ENCODE data around the gene TARBP1. TPM values are rescaled to one million over a fixed set of nuclear protein-coding genes. Genes with fewer than 3 reads are reported as not detected.

TARBP1 gene
- total and polyA plus RNA-seq, 2 of the 4 experiments (the other 2 are of a cell fraction), result 10.6 to 17.7 TPM

GRCh38 chr1:234504969-234505768 lies 26.2 kb upstream of the TARBP1 start:
- Histone ChIP-seq H3K4ac (ENCODE audit: low read depth, low read length) (peak overlapping the region; percentile 91), H2BK15ac (ENCODE audit: low read depth, low read length) (peak overlapping the region; percentile 76; the same call in 2 of the 3 replicates), H3K4me3 (ENCODE audit: insufficient read depth, low read depth, low read length) (no peak overlapping the region), H2AK9ac (replicated peaks; ENCODE audit: low read depth, low read length, poor library complexity) (peak overlapping the region; percentile 0), H3K79me1 (ENCODE audit: low read depth in 1 of 2, low read length in 2 of 2) (peaks cover 0 to 8% of the 10 kb centered on the region in 2 experiments; a peak in 2 of 4 replicates), H3K36me3 (ENCODE audit: control insufficient read depth, insufficient read depth, low read length) (no peaks in the 10 kb centered on the region), H3K23ac (ENCODE audit: low read depth, low read length) (peak overlapping the region; percentile 78; the same call in 1 of the 2 replicates), H3K4me1 (ENCODE audit: control insufficient read depth, insufficient read depth, low read length) (peaks cover 26% of the 10 kb centered on the region), H2BK20ac (ENCODE audit: low read depth, low read length) (peak overlapping the region; percentile 92), H4K20me1 (ENCODE audit: insufficient read depth, low read length) (no peaks in the 10 kb centered on the region), H3K4me2 (ENCODE audit: low read depth, low read length) (no peak overlapping the region), H2AFZ (replicated peaks; ENCODE audit: low read length, poor library complexity) (peak overlapping the region; percentile 17), H3K9me1 (ENCODE audit: insufficient read depth, low read length) (peaks cover 4% of the 10 kb centered on the region; the same call in 1 of the 2 replicates), H3K56ac (ENCODE audit: extremely low read depth, insufficient read depth, low read length) (no peak overlapping the region; the same call in 1 of the 2 replicates), H3K27ac (ENCODE audit: insufficient read depth, low read length) (peak overlapping the region; percentile 56), H3K14ac (replicated peaks; ENCODE audit: low read depth, low read length) (peak overlapping the region; percentile 70), H2AK5ac (ENCODE audit: low read depth, low read length) (peak overlapping the region; percentile 77), H3K9ac (ENCODE audit: low read depth, low read length) (no peak overlapping the region), H2BK5ac (ENCODE audit: low read depth, low read length, poor library complexity, severe bottlenecking) (peak overlapping the region; percentile 65), H4K5ac (ENCODE audit: low read depth, low read length) (peak overlapping the region; percentile 70), H2BK120ac (ENCODE audit: low read depth, low read length) (peak overlapping the region; percentile 87), H3K27me3 (ENCODE audit: control insufficient read depth, insufficient read depth, low read length) (no peaks in the 10 kb centered on the region), H3K18ac (ENCODE audit: low read depth, low read length) (peak overlapping the region; percentile 65), H4K8ac (ENCODE audit: low read depth in 2 of 2, low read length in 2 of 2) (peak overlapping the region; percentile 71 to 90), H4K91ac (ENCODE audit: insufficient read depth, low read depth, low read length) (peak overlapping the region; percentile 85), H3K9me3 (ENCODE audit: control insufficient read depth, insufficient read depth, low read length) (no peaks in the 10 kb centered on the region)
- dilution Hi-C loops (cut with HindIII; ENCODE audit: low sequenced_read_pairs, unreplicated experiment), result no loop called here
- CTCF ChIA-PET, result no interaction called here
- WGBS, 2 experiments (ENCODE audit: extremely low coverage in 2 of 2, insufficient read length in 1 of 2), result 89% methylated on average over 3 of the region's 4 CpGs; no CpG with 5 or more reads in 1 of the 2 experiments
- DNase-seq, result no peak
- in situ Hi-C loops (cut with MboI; ENCODE audit: low sequenced_read_pairs), result no loop called here
- no TSS peak for BruUV-seq (replicated peaks)
- ATAC-seq (ENCODE audit: low read depth), result no peak; the same call in 1 of the 2 replicates
- POLR2A ChIA-PET (ENCODE audit: unreplicated experiment), result no interaction called here
- intact Hi-C loops (cut with micrococcal nuclease), result no loop called here
- no peak for TF ChIP-seq RAD21 (IDR thresholded peaks at IDR 0.05; ENCODE audit: low read length)
- no peak for TF ChIP-seq FOS (IDR thresholded peaks at IDR 0.05; ENCODE audit: low read depth, low read length)
- no peak for TF ChIP-seq POLR2A (IDR thresholded peaks at IDR 0.05; ENCODE audit: low read depth, low read length)
- no peak for TF ChIP-seq USF2 (IDR thresholded peaks at IDR 0.05; ENCODE audit: low read depth, low read length)
- TF ChIP-seq MAZ (IDR thresholded peaks at IDR 0.05; ENCODE audit: borderline replicate concordance, low read depth, low read length), result no peak
- TF ChIP-seq MXI1 (IDR thresholded peaks at IDR 0.05; ENCODE audit: borderline replicate concordance, low read depth, low read length), result no peak
- no peak for TF ChIP-seq BHLHE40 (IDR thresholded peaks at IDR 0.05; ENCODE audit: low read depth, low read length)
- no peak for TF ChIP-seq CHD1 (IDR thresholded peaks at IDR 0.05; ENCODE audit: low read depth, low read length)
- no peak for TF ChIP-seq RCOR1 (IDR thresholded peaks at IDR 0.05; ENCODE audit: insufficient replicate concordance, low read length)
- TF ChIP-seq CEBPB (IDR thresholded peaks at IDR 0.05; ENCODE audit: low read depth, low read length), result no peak
- no peak for TF ChIP-seq NFE2L2 (IDR thresholded peaks at IDR 0.05; ENCODE audit: low read depth, low read length)
- no peak for TF ChIP-seq RFX5 (IDR thresholded peaks at IDR 0.05; ENCODE audit: low read depth, low read length)
- TF ChIP-seq ELK1 (IDR thresholded peaks at IDR 0.05; ENCODE audit: borderline replicate concordance, low read depth, low read length), result no peak
- no peak for TF ChIP-seq SMC3 (IDR thresholded peaks at IDR 0.05; ENCODE audit: low read depth, low read length)

Measured in IMR-90 (cell line).